Endothelial cell of umbilical vein (primary cell): Measurements from ENCODE around the gene ADARB2. TPM values are rescaled to one million over a fixed set of nuclear protein-coding genes. Genes with fewer than 3 reads are reported as not detected.

Source experiments
- BruUV-seq: library from RNA; stranded (reverse); fragments of 400-500 nt; replicated peaks from 2 replicates; lab custom pipeline; 2021; lab: Mats Ljungman, UMichigan
- CTCF ChIA-PET: fragments of 300-600, 350-600 bp; sonication (Branson Sonifier 250); formaldehyde crosslinking; loops from one replicate; lab custom pipeline; 2021; ENCODE audit warnings: antibody characterized with exemption, inconsistent platforms; lab: Charles Lee
- POLR2A ChIA-PET: fragments of 300-600, 350-600 bp; sonication (Branson Sonifier 250); formaldehyde crosslinking; loops from one replicate; lab custom pipeline; 2021; ENCODE audit warnings: antibody characterized with exemption, inconsistent platforms; lab: Charles Lee
- DNase-seq: peaks from one replicate; pipeline ENCODE4 v3.0.0-alpha.2; 2011; ENCODE audit warnings: low read depth, low spot score
- FAIRE-seq: peaks from 2 replicates; lab custom pipeline; 2011; peaks lifted over from hg19 to GRCh38; lab: Jason Lieb, UNC
- H2AFZ ChIP-seq: 2 replicates; pipeline ENCODE4 v1.6.0; 2012; ENCODE audit warnings: low read depth, low read length, control low read depth, inconsistent platforms
- H3K27ac ChIP-seq: 2 replicates; pipeline ENCODE4 v1.5.1; 2011; ENCODE audit warnings: low read depth, mild to moderate bottlenecking, control low read depth, low read length, moderate library complexity; ENCODE audit not compliant: insufficient read depth
- H3K27me3 ChIP-seq, 2 experiments: 2 replicates each; pipeline versions ENCODE4 v1.6.0 to v1.6.1; 2011; ENCODE audit warnings: low read length in 2 of 2, mixed read lengths in 1 of 2; ENCODE audit not compliant: control insufficient read depth in 2 of 2, insufficient read depth in 2 of 2
- H3K36me3 ChIP-seq, 2 experiments: 2 replicates in 1 of 2; 3 replicates in 1 of 2; pipeline ENCODE4 v1.5.1; 2011; ENCODE audit warnings: low read length in 2 of 2, mild to moderate bottlenecking in 1 of 2, moderate library complexity in 1 of 2; ENCODE audit not compliant: control insufficient read depth in 2 of 2, insufficient read depth in 2 of 2; ENCODE audit errors: extremely low read depth in 1 of 2
- H3K4me1 ChIP-seq: 3 replicates; pipeline ENCODE4 v1.5.1; 2011; ENCODE audit warnings: mild to moderate bottlenecking, low read length; ENCODE audit not compliant: control insufficient read depth, insufficient read depth; ENCODE audit errors: extremely low read depth
- H3K4me2 ChIP-seq: 2 replicates; pipeline ENCODE4 v1.6.1; 2011; ENCODE audit warnings: low read length, control low read depth, mixed read lengths; ENCODE audit not compliant: insufficient read depth
- H3K4me3 ChIP-seq, 3 experiments: fragments of 200-600 bp in 1 of 3; sonication (generic), shearing (Covaris generic) in 1 of 3; replicated peaks in 1 of 3; 2 replicates each; pipeline ENCODE4 v1.5.1; 2011 to 2016; ENCODE audit warnings: control low read depth in 3 of 3, low read length in 3 of 3, mild to moderate bottlenecking in 2 of 3, inconsistent platforms in 1 of 3, low read depth in 1 of 3, moderate library complexity in 1 of 3; ENCODE audit not compliant: insufficient read depth in 1 of 3
- H3K79me2 ChIP-seq: 2 replicates; pipeline ENCODE4 v1.6.0; 2012; ENCODE audit warnings: low read length, inconsistent platforms; ENCODE audit not compliant: control insufficient read depth, insufficient read depth
- H3K9ac ChIP-seq: replicated peaks from 2 replicates; pipeline ENCODE3; 2011; ENCODE audit warnings: low read length, control low read depth; ENCODE audit not compliant: insufficient read depth; ENCODE audit errors: extremely low read depth
- H3K9me1 ChIP-seq: replicated peaks from 3 replicates; pipeline ENCODE4 v1.6.0; 2011; ENCODE audit warnings: mild to moderate bottlenecking, low read length; ENCODE audit not compliant: control insufficient read depth, insufficient read depth; ENCODE audit errors: extremely low read depth
- H3K9me3 ChIP-seq: replicated peaks from 2 replicates; pipeline ENCODE4 v1.5.1; 2012; ENCODE audit warnings: low read length, inconsistent platforms; ENCODE audit not compliant: control insufficient read depth, insufficient read depth
- H4K20me1 ChIP-seq: replicated peaks from 2 replicates; pipeline ENCODE3; 2011; ENCODE audit warnings: mild to moderate bottlenecking, low read length; ENCODE audit not compliant: control insufficient read depth, insufficient read depth; ENCODE audit errors: extremely low read depth
- CTCF ChIP-seq, 2 donors: IDR thresholded peaks; 1 replicate in 1 of 2; 2 replicates in 1 of 2; pipeline ENCODE4 v1.5.1; 2011; ENCODE audit warnings: low read length in 2 of 2, mild to moderate bottlenecking in 2 of 2, moderate library complexity in 2 of 2, control low read depth in 1 of 2, inconsistent platforms in 1 of 2, low read depth in 1 of 2; ENCODE audit not compliant: insufficient read depth in 1 of 2; ENCODE audit errors: extremely low read depth in 1 of 2
- EZH2 ChIP-seq: IDR thresholded peaks from 2 replicates; pipeline ENCODE4 v1.6.1; 2012; ENCODE audit warnings: borderline replicate concordance, low read depth, mild to moderate bottlenecking, moderate library complexity, low read length, inconsistent platforms; ENCODE audit not compliant: severe bottlenecking
- FOS ChIP-seq: IDR thresholded peaks from 2 replicates; pipeline ENCODE4 v1.6.1; 2011; ENCODE audit warnings: mild to moderate bottlenecking, low read length, moderate library complexity, borderline replicate concordance; ENCODE audit not compliant: insufficient read depth
- GATA2 ChIP-seq: IDR thresholded peaks from 2 replicates; pipeline ENCODE4 v1.7.0; 2011; ENCODE audit warnings: low read depth, mild to moderate bottlenecking, moderate library complexity, mixed read lengths, low read length; ENCODE audit not compliant: insufficient read length, insufficient read depth
- JUN ChIP-seq: IDR thresholded peaks from 2 replicates; pipeline ENCODE4 v1.6.1; 2011; ENCODE audit warnings: borderline replicate concordance, low read depth; ENCODE audit not compliant: insufficient read length, insufficient read depth
- MAX ChIP-seq: IDR thresholded peaks from 2 replicates; pipeline ENCODE4 v1.6.1; 2011; ENCODE audit not compliant: insufficient read depth, insufficient read length
- MYC ChIP-seq: IDR thresholded peaks from one replicate; pipeline ENCODE4 v1.6.1; 2011; ENCODE audit warnings: mild to moderate bottlenecking, low read depth, low read length
- POLR2A ChIP-seq: IDR thresholded peaks from 2 replicates; pipeline ENCODE4 v1.6.1; 2012; ENCODE audit warnings: low read depth, mild to moderate bottlenecking, control low read depth, low read length
- POLR2AphosphoS5 ChIP-seq: IDR thresholded peaks from 2 replicates; pipeline ENCODE4 v1.6.1; 2012; ENCODE audit warnings: low read depth, mild to moderate bottlenecking, control low read depth, low read length, moderate library complexity; ENCODE audit not compliant: insufficient read depth
- dilution Hi-C: fragments of 300-500 bp; cut with MboI; formaldehyde crosslinking; loops from one replicate; pipeline ENCODE4 v1.15.0; 2019; ENCODE audit warnings: low sequenced_read_pairs; ENCODE audit not compliant: extremely low pct_ligation_motif_present
- intact Hi-C: fragments of 100-400 bp; cut with micrococcal nuclease; formaldehyde crosslinking; loops from one replicate; pipeline ENCODE4 v1.10.0; 2022
- polyA plus RNA-seq, 4 experiments: library from polyadenylated mRNA; depleted of rRNA in 3 of 4; stranded (reverse) in 3 of 4; unstranded in 1 of 4; fragments of >200 nt; gene quantifications; 2 replicates each; pipeline versions ENCODE4 v1.2.1 to v1.2.3, GENCODE V29; 2011 to 2012; ENCODE audit warnings: missing spikeins in 1 of 4
- total RNA-seq: library from RNA; stranded (reverse); gene quantifications from 2 replicates; pipeline ENCODE4 v1.2.3, GENCODE V29; 2021

The ADARB2 gene
- total and polyA plus RNA-seq, 2 donors (not counting 3 experiments of a cell fraction or from before 2014, with no cell fraction given): not detected

- H2AFZ ChIP-seq: no peak overlapping the region
- H3K9me3 ChIP-seq: peaks cover 17% of the 10 kb centered on the region
- POLR2A ChIA-PET: no interaction called here
- TF ChIP-seq CTCF (IDR thresholded peaks at IDR 0.05; ENCODE audit: extremely low read depth in 1 of 2, insufficient read depth in 1 of 2, low read depth in 1 of 2, low read length in 2 of 2): no peak
- no peak for TF ChIP-seq MYC
- no peak for TF ChIP-seq JUN
- TF ChIP-seq MAX: no peak
- no peak for TF ChIP-seq POLR2A
- no peak for TF ChIP-seq GATA2
- no peak for TF ChIP-seq POLR2AphosphoS5
- no peak for TF ChIP-seq EZH2
- no peak for TF ChIP-seq FOS
- intact Hi-C loops: no loop called here
- no TSS peak for BruUV-seq
- H3K4me1 ChIP-seq: no peaks in the 10 kb centered on the region
- H3K4me3 ChIP-seq: no peak overlapping the region
- no peaks in the 10 kb centered on the region for H3K79me2 ChIP-seq
- H3K9me1 ChIP-seq: no peaks in the 10 kb centered on the region
- H3K27ac ChIP-seq: no peak overlapping the region
- H3K9ac ChIP-seq: no peak overlapping the region
- H3K36me3 ChIP-seq: no peaks in the 10 kb centered on the region
- FAIRE-seq: no peak
- no peak overlapping the region for H3K4me2 ChIP-seq
- dilution Hi-C loops: no loop called here
- H3K27me3 ChIP-seq: no peaks in the 10 kb centered on the region
- CTCF ChIA-PET: no interaction called here
- H4K20me1 ChIP-seq: no peaks in the 10 kb centered on the region
- DNase-seq: no peak
These were observed 132.2 kb downstream of the ADARB2 start for GRCh38 chr10:1605121-1605520.
